GM19351 (cell line): ENCODE measurements around the gene HHATL.
A peak's percentile ranks its signal among the peaks of the same experiment; 100 is the strongest.

Experiments used
- ATAC-seq: cut with Tn5 transposase; IDR thresholded peaks from one replicate; pipeline ENCODE4 v1.9.1; 2021; ENCODE audit warnings: mild to moderate bottlenecking, moderate library complexity; ENCODE audit not compliant: unreplicated experiment

HHATL gene

DNA sequence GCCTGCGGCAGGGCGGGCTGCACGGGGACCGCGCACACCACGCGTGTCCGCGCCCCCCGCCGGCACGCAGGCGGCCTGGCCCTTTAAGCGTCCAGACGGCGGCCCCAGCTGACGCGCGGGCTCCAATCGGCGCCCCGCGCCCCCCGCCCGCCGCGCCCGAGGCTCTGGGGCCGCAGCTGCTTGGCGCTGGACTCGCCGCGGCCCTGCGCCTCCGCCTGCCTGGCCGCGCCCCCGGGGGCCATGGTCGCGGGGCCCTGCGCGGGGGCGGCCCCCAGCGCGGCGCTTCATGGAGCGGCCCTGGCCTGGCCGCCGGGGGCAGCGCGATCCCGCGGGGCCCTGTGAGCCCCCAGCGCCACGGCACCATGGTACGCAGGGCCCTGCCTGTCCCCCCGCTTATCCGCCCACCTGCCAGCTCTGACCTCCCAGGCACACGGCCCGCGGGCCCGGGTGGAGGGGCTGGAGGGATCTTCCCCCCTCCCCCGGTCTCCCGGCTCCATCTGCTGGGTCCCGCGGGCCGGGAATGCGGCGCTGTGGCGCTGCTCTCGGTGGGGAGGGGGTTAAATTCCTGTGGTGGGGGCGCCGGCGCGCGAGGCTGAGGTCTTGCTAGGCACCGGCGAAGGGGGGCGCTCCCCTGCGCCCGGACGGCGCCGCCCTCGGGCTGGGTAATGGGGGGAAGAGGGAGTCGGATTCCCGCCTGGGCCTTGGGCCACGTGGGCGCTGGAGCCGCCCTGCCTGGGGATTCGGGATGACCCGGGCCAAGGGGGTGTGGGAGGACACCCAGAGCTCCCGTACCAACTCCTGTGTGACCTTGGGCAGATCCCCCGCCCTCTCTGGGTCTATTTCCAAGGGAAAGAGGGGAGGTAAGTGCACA, 48.0 kb downstream of the HHATL start:
- no peak for ATAC-seq

DNA sequence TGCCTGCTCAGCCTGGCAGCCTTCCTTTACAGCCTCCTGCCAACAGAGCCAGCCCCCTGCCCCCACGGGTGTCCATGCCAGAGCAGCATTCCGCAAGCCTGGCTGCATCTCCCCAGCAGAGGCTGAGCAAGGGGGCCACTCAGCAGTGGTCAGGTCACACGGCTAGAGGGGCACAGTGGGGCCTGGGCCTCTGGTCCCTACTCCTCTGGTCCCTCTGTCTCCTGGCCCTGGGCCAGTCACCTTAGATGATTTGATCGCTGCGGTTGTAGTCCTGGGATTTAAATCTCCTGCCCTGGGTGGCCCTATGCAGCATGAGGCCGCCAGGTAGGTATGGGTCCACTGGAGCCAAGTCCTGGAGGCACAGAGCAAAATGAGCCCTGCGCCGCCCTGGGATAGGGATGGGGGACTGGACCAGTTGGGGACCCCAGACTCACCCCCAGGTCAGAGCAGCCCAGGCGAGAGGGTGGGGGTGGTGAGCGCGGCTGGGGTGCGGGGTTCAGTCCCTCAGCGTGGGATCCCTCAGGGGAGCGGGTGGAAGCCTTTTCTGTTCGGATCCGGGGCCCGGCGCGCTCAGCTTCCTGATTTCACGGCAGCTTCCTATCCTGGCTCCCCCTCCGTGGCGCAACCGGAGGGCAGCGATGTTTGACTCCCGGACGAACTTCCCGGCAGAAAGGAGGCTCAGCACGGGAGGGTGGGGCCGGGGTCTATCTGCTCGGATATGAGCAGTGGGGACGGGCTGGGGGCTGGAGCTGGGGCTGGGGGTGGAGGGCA, 48.9 kb downstream of the HHATL start, which contains the start of gene ZBTB47:
Gene ZBTB47 (plus strand): TSS at position 138 of the 771 bp plus-strand sequence. CDS start 4,659 bp downstream, outside the sequence.
- no peak for ATAC-seq

DNA sequence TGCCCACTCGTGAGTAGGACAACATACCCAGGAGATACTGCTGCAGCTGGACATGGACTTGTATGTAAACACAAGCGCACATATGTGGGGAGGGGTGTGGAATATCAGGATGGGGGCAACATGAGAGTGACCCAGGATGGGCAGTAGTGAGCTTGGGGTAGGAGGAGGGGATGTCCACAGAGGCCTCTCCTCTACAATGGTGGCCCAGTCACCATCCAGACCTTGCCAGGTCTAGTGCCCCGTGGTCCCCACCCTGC, 49.4 kb downstream of the HHATL start:
- no peak for ATAC-seq

DNA sequence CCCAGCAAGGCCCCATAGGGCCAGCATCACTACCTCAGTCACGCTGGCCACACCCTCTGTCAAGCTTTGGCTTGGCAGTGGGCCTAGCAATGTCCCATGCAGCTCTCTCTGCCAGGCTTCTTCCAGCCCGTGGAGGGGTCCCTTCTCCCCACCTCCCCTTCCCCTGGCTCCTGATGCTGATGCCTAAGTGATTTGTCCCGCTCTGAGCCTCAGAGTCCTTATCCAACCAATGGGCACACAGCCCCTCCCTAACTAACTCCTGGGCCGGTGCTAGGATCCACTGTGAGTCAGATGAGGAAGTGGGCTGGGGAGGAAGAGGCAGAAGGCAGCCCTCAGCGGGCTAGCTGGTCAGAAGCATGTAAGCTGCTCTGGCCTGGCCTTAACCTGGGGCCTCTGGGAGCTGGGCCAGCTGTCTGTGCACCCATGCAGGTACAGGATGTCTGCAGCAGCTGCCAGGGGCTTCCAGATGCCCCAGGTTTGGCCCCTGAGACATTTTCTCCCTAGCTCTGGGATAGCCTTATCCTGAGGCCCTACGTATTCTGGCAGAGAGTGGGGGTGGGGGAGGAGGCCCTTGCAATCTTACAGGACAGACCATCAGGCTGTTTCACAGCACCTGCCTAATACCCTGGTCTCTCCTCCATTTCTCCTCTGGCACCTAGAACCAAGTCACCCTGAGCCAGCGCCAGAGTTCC, 49.8 kb downstream of the HHATL start:
- peak; percentile 57 for ATAC-seq

DNA sequence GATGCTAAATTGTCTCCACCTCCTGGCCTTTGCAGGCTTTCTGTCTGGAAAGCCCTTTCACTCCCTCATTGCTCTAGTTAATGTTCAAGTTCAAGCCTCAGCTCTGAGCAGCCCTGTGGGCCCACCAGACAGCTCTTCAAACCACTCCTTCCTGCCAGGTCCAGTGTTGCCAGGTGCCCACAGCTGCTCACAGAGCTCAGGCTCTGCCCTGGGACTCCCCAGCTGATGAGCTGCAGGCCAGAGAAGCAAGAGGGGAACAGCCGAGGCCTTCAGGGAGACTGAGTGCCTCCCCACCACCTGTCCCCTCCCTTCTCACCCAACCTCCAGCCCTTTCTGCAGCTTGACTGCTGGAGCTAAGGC, 50.4 kb downstream of the HHATL start:
- no peak for ATAC-seq

DNA sequence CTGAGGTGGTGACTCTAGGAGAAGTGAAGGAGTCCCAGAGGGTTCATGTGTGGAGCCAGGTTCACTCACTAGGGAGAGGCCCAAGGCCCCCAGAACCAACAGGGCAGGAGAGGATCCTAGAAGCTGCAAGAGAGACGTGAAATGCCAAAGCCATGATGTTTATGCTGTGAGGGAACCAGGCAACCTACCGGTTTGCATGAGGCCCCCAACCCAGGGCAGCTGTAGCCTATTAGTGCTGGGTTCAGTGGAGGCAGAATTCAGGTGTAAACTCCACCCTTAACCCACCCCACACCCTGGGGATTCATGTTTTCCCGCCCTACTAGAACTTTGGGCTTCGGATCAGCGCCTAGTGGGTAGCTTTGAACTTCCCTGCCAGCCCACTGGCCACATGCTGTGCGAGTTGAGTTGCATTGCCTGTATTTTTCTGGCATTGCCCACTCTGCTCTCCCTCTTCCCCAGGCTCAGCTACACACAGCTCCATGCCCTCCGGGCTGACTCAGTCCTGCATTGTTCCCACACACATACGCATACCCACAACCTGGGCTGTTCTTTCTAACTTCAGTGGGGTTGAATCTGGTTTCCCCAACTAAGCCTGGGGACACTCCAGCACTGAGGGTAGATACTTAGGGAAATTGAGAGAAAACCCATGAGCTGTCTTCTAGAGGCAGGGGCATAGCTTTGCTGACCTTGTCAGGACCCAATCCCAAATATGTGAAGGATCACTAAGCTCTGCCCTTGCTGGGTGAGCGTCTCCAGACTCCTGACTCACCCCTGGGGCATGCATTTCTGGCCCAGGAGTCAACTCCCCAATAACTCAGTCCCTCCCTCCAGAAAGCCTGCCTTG, 51.1 kb downstream of the HHATL start:
- no peak for ATAC-seq

DNA sequence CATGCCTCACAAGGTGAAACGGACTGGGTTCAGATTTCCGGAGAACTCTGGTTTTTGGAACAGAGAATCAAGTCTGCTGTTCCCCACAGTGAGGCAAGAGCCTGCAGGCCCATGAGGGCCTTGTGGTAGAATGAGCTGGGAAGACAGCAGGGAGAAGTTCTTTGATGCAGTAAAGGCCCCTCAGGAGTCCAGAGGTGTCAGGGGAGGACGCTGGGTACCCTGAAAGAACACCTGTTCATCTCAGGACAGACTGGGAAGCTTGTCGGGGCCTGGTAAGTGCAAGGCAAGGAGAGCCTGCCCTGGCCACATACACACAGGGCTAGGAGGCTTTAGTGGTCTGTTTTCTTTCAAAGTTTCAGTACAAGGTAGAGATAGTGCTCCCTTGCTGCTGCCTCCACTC, 52.8 kb downstream of the HHATL start:
- no peak for ATAC-seq

DNA sequence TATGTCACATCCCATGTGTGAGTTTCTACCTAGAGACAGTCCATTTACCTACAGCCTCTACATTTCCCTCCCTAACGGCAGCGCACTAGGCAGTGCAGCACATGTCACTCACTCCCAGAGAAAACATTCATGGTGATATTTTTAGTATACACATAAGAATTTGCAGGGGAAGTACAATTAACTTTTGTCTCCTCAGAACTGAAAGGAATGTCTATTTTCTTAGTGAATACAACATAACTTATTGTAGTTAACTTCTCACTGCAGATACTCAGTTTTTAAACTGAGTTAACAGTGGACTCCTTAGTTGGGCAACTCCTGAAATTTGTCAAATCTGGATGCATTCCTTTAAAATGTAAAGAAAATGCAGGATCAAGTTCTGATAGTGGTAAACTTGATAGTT, 53.6 kb downstream of the HHATL start:
- ATAC-seq, result no peak

DNA sequence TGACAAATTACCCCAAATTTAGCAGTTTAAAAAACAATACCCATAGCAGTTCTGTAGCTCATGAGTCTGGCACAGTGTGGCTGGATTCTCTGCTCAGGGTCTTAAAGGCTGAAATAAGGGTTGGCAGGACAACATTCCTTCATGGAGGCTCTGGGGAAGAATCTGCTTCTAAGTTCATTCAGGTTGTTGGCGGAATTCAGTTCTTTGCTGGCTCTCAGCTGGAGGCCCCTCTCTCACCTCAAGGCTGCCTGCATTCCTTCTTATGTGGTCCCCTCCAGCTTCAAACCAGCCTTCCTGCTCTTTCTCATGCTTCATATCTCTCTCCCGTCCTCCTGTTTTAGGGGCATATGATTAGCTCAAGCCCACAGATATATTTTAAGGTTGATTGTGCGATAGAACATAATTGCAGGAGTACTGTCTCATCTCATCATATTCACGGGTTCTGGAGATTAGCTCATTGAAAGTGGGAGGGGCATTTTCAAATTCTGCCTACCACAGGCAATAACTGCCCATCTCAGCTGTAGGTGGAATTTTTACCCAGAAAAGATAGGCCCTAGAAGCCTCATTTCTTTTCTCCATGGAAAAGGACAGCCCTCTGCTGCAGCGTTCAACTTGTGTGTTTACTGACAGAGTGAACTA, 54.7 kb downstream of the HHATL start:
- ATAC-seq, result no peak
